Neural cell (in vitro differentiated cells): Measurements from ENCODE around the gene CD2AP. TPM values are rescaled to one million over a fixed set of nuclear protein-coding genes. Genes with fewer than 3 reads are reported as not detected.

Source experiments
- H2AFZ ChIP-seq: fragments of 200-600, 300-800 bp; sonication (generic), shearing (Covaris generic); 2 replicates; pipeline ENCODE4 v1.6.0; 2014; ENCODE audit warnings: low read depth, mild to moderate bottlenecking, antibody characterized with exemption, low read length, moderate library complexity
- H3F3A ChIP-seq: fragments of 200-600 bp; shearing (Covaris generic); 2 replicates; pipeline ENCODE4 v1.6.1; 2016; ENCODE audit warnings: mild to moderate bottlenecking, moderate library complexity, mixed read lengths, antibody characterized with exemption, low read length; ENCODE audit not compliant: insufficient read depth, poor library complexity, severe bottlenecking
- H3K27ac ChIP-seq: fragments of 200-600, 300-800 bp; sonication (generic), shearing (Covaris generic); 2 replicates; pipeline ENCODE4 v1.5.1; 2014; ENCODE audit warnings: mild to moderate bottlenecking, low read length, moderate library complexity
- H3K27me3 ChIP-seq: fragments of 300-800, 200-600 bp; sonication (generic), shearing (Covaris generic); 2 replicates; pipeline ENCODE4 v1.6.0; 2014; ENCODE audit warnings: mild to moderate bottlenecking, low read depth, low read length, moderate library complexity; ENCODE audit not compliant: insufficient read depth
- H3K36me3 ChIP-seq: fragments of 300-800, 200-600 bp; sonication (generic), shearing (Covaris generic); 2 replicates; pipeline ENCODE4 v1.5.1; 2014; ENCODE audit warnings: mild to moderate bottlenecking, antibody characterized with exemption, low read length, moderate library complexity; ENCODE audit not compliant: insufficient read depth
- H3K4me2 ChIP-seq: fragments of 300-800, 200-600 bp; sonication (generic), shearing (Covaris generic); 2 replicates; pipeline ENCODE4 v1.6.0; 2014; ENCODE audit warnings: mild to moderate bottlenecking, low read length
- H3K4me3 ChIP-seq: fragments of 300-800, 200-600 bp; sonication (generic), shearing (Covaris generic); 2 replicates; pipeline ENCODE4 v1.5.1; 2014; ENCODE audit warnings: mild to moderate bottlenecking, low read length, moderate library complexity
- H3K79me2 ChIP-seq: fragments of 200-600 bp; shearing (Covaris generic); replicated peaks from 2 replicates; pipeline ENCODE4 v1.6.0; 2014; ENCODE audit warnings: mild to moderate bottlenecking, low read length, moderate library complexity; ENCODE audit not compliant: insufficient read depth
- H3K9ac ChIP-seq: fragments of 300-800, 200-600 bp; sonication (generic), shearing (Covaris generic); 2 replicates; pipeline ENCODE4 v1.6.1; 2016; ENCODE audit warnings: mild to moderate bottlenecking, low read length, mixed read lengths
- H3K9me2 ChIP-seq: fragments of 200-600 bp; shearing (Covaris generic); 2 replicates; pipeline ENCODE4 v1.6.1; 2016; ENCODE audit warnings: mild to moderate bottlenecking, low read length, mixed read lengths; ENCODE audit not compliant: insufficient read depth
- H3K9me3 ChIP-seq: fragments of 200-600, 300-800 bp; sonication (generic), shearing (Covaris generic); 2 replicates; pipeline ENCODE4 v1.6.1; 2016; ENCODE audit warnings: mild to moderate bottlenecking, mixed run types, low read length, moderate library complexity, mixed read lengths
- H4K20me1 ChIP-seq: fragments of 200-600 bp; shearing (Covaris generic); 2 replicates; pipeline ENCODE4 v1.6.1; 2016; ENCODE audit warnings: mild to moderate bottlenecking, mixed run types; ENCODE audit not compliant: insufficient read depth
- CTCF ChIP-seq: fragments of 450-650 bp; IDR thresholded peaks from 2 replicates; pipeline ENCODE4 v1.5.1; 2014; ENCODE audit warnings: antibody characterized with exemption, mild to moderate bottlenecking, moderate library complexity; ENCODE audit not compliant: poor library complexity, severe bottlenecking
- EP300 ChIP-seq: fragments of 450-650 bp; conservative IDR thresholded peaks from 2 replicates; pipeline ENCODE4 v1.6.1; 2014; ENCODE audit warnings: antibody characterized with exemption, mild to moderate bottlenecking, moderate library complexity; ENCODE audit not compliant: poor library complexity, severe bottlenecking
- EZH2 ChIP-seq: fragments of 200-600, 300-800 bp; shearing (Covaris generic), sonication (generic); IDR thresholded peaks from 2 replicates; pipeline ENCODE4 v1.6.1; 2014; ENCODE audit warnings: antibody characterized with exemption, low read length, borderline replicate concordance, mild to moderate bottlenecking; ENCODE audit not compliant: insufficient read depth, poor library complexity, severe bottlenecking
- MXI1 ChIP-seq: fragments of 450-650 bp; conservative IDR thresholded peaks from 2 replicates; pipeline ENCODE4 v1.6.1; 2014; ENCODE audit warnings: antibody characterized with exemption, mild to moderate bottlenecking; ENCODE audit not compliant: poor library complexity, severe bottlenecking
- POLR2AphosphoS5 ChIP-seq: IDR thresholded peaks from 2 replicates; pipeline ENCODE4 v1.6.1; 2012
- RAD21 ChIP-seq: fragments of 450-650 bp; conservative IDR thresholded peaks from 2 replicates; pipeline ENCODE4 v1.6.1; 2014; ENCODE audit warnings: antibody characterized with exemption, mild to moderate bottlenecking, moderate library complexity
- REST ChIP-seq: IDR thresholded peaks from 2 replicates; pipeline ENCODE4 v1.6.1; 2012; ENCODE audit warnings: borderline replicate concordance
- SMC3 ChIP-seq: fragments of 450-650 bp; conservative IDR thresholded peaks from 2 replicates; pipeline ENCODE4 v1.6.1; 2014; ENCODE audit warnings: antibody characterized with exemption, mild to moderate bottlenecking, moderate library complexity; ENCODE audit not compliant: poor library complexity
- TAF1 ChIP-seq: IDR thresholded peaks from 2 replicates; pipeline ENCODE4 v1.6.1; 2012; ENCODE audit warnings: low read depth
- polyA plus RNA-seq: library from polyadenylated mRNA; depleted of rRNA; stranded (reverse); fragments of >200 nt; gene quantifications from 2 replicates; pipeline ENCODE4 v1.2.3, GENCODE V29; 2014

Gene CD2AP
- polyA plus RNA-seq, 1 donor from 2014 or later: 16.8 TPM

GRCh38 chr6:47451162-47451561 lies 26.4 kb upstream of the CD2AP start:
- Histone ChIP-seq H3K79me2 (no peaks in the 10 kb centered on the region), H3K9me2 (no peaks in the 10 kb centered on the region), H3K9ac (no peak overlapping the region), H3F3A (no peaks in the 10 kb centered on the region), H3K36me3 (no peaks in the 10 kb centered on the region), H3K27ac (no peak overlapping the region), H2AFZ (no peak overlapping the region), H4K20me1 (no peaks in the 10 kb centered on the region), H3K27me3 (no peaks in the 10 kb centered on the region), H3K4me2 (no peak overlapping the region), H3K4me3 (no peak overlapping the region), H3K9me3 (no peaks in the 10 kb centered on the region)
- TF ChIP-seq EP300 (no peak), MXI1 (no peak), REST (no peak), TAF1 (no peak), EZH2 (no peak), CTCF (no peak), POLR2AphosphoS5 (no peak), SMC3 (no peak), RAD21 (no peak)

- no peak overlapping the region for H3K4me3 ChIP-seq
- H3K36me3 ChIP-seq: no peaks in the 10 kb centered on the region
- H3K9ac ChIP-seq: no peak overlapping the region
- no peaks in the 10 kb centered on the region for H4K20me1 ChIP-seq
- no peaks in the 10 kb centered on the region for H3K27me3 ChIP-seq
- no peak overlapping the region for H2AFZ ChIP-seq
- H3K79me2 ChIP-seq: no peaks in the 10 kb centered on the region
- H3K27ac ChIP-seq: no peak overlapping the region
- H3F3A ChIP-seq: no peaks in the 10 kb centered on the region
- no peak overlapping the region for H3K4me2 ChIP-seq
- H3K9me2 ChIP-seq: no peaks in the 10 kb centered on the region
- TF ChIP-seq SMC3 (no peak), REST (no peak), CTCF (no peak), RAD21 (no peak), EP300 (no peak), TAF1 (no peak)
- no peaks in the 10 kb centered on the region for H3K9me3 ChIP-seq
These were observed 24.7 kb upstream of the CD2AP start for GRCh38 chr6:47452899-47453298.
